SK-N-DZ (cell line): ENCODE measurements around the gene AKAP8L.
A peak's percentile ranks its signal among the peaks of the same experiment; 100 is the strongest.
"Not testable (repeated sequence)": the region's sequence is repeated elsewhere in the genome, so short reads cannot be mapped to it uniquely, and the experiment has no call there.

Experiments used
- DNase-seq: peaks from one replicate; pipeline ENCODE4 v3.0.0-alpha.2; 2015; ENCODE audit warnings: low spot score

AKAP8L gene

DNA sequence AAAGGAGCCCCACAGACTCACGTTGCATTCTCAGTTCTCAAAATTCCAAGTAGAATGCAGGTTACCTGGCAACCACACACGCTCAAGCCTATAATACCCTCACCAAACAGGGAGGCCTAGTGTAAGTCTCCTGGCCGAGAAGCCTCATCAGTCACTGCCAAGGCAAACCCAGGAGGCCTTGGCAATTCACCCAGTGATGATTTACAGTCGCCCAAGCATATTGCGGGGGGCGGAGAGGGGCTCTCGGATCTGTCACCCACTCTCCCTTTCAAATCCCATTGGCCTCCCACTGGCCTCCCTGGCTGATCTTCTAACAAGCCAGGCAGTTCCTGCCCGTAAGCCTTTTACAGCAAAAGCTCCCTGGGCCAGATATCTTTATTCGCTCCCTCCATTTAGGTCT is 1.1 kb downstream of the AKAP8L start:
- no peak for DNase-seq

DNA sequence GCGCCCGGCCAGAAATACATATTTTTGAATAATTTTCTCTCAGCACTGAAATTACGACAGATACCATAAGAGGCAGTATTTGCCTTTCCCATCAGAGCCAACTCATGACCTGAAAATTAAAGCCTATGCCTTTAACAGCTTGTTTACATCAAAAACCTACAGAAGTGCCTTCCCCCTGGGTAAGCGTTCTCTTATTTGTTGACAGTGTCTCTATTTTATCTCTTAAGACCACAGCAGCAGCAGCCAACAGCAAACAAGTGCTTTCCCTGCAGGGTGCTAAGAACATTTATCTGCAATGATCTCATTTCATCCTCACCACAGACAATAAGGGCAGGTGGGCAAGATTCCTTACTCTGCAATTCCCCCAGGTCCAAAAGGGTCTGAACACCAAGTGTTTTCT is 6.0 kb downstream of the AKAP8L start:
- DNase-seq, result no peak

DNA sequence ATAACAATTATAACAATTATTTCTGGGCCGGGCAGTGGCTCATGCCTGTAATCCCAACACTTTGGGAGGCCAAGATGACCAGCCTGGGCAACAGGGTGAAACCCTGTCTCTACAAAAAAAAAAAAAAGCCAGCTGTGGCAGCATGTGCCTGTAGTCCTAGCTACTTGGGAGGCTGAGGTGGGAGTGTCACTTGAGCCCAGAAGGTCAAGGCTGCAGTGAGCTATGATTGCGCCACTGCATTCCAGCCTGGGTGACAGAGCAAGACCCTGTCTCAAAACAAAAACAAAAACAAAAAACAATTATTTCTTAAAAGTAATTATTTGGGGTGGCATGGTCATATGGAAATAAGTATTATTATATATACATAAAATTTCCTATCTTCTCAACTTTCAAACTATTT is 7.4 kb downstream of the AKAP8L start:
- not testable (repeated sequence) for DNase-seq

DNA sequence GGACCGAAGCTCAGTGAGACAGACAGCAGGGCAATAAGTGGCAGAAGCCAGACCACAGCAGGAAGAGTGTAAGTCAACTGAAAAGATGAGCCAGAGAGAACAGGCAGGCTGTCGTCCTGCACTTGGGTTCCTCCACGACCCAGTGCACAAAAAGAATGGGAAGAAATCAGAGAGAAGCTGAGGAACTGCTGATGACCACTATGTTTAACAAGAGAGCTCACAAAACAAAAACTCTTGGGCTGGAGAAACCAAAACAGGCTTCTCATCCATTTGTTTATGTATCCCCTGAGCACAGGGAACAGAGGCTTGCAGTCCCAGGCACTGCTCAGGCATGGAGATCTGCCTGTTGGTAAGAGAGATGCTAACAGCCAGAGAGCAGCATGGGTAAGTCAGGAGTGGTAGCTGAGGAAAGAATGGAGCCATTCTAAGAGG is 14.0 kb downstream of the AKAP8L start:
- DNase-seq, result no peak

DNA sequence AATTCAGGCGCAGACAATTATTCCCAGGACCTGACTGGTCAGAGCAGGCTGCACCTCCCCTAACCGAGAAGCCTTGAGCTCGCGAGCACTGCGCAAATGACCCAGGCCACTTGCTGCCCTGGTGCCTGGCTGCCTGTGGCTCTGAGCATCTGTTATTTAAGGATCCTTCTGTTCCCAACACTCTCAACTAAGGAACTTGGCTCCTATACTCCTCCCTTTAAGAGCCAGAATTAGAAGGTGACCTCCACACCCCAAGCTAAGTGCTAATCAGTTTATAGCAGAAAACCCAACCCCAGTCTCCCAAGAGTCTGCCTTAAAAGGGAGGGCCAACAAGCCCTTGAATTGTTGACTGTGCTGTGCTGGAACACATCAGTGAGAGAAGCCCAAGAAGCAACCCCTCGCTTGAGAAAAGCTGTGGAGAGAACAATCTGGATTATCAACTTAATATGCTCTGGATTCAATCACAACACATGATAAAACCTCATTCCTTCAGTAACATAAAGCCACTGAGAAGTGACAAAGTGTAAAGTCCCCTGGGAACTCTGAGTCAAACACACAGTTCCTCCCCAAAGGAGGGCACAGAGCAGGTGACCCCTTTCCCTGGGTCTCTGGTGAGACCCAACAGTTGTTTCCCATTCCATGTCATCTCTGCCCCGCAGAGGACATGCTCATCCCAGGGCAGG is 14.6 kb downstream of the AKAP8L start:
- no peak for DNase-seq

DNA sequence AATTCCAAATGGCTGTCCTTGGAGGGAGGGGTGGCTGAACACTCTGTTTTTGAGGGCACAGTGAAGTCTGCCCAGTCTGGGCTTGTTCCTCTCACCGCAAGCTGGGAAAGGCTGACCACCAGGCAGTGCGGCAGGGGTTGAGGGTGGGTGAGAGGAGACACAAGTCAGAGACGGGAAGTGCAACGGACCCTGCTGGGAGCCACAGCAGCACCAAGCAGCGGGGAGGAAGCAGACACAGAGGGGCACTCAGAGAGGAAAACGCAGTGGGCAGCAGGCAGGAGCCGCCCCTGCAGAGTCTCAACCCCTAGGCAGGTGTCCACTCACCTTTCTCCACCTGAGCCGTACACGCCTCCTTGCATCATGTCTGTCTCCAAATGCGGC is 15.6 kb downstream of the AKAP8L start:
- no peak for DNase-seq

DNA sequence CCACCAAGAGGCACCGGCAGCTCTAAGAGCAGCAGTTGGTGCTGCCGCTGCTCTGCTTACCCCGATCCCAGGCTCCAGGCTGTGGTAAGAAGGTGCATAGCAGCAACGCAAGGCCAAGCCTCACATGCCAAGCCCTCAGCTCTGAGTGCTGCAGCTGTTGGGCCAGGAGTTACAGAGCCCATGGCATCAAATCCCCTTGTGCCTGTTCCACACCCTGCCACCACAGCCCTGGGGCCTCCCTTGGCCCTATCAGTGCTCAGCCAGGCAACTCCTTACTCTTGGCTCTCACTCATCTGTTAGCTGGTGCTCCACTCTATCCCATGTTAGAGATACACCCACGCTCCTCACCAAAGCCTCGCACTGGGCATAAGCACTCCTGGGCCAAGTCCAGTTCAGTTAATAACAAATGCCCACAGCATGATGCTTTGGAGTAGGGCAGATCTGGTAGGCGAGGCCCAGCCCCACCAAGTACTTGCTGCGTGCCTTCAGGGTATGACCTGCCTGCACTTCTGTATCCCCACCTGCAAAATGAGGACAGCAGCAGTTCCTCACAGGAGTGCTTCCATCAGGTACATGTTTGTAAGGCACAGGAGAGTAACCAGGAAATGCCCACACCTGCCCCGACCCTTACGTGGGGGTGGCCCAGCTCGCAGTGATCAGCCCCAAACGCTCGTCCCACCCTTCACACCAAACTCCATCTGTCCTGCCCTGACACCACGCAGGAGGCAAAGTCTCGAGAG is 16.2 kb downstream of the AKAP8L start:
- DNase-seq, result no peak

DNA sequence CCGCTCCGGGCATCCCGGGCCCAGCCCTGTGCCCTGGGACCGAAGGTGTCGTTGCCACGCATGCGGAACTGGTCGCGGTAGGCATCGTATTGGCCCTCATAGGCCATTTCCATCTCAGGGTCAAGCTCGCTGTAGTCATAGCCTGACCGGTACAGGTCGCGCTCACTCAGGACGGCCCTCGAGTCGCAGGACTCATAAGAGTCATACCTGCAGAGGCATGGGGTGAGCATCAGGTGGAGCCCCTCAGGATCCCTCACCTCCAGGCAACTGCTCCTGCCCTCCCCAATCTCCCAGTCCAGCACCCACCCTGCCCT is 17.4 kb downstream of the AKAP8L start:
- no peak for DNase-seq

DNA sequence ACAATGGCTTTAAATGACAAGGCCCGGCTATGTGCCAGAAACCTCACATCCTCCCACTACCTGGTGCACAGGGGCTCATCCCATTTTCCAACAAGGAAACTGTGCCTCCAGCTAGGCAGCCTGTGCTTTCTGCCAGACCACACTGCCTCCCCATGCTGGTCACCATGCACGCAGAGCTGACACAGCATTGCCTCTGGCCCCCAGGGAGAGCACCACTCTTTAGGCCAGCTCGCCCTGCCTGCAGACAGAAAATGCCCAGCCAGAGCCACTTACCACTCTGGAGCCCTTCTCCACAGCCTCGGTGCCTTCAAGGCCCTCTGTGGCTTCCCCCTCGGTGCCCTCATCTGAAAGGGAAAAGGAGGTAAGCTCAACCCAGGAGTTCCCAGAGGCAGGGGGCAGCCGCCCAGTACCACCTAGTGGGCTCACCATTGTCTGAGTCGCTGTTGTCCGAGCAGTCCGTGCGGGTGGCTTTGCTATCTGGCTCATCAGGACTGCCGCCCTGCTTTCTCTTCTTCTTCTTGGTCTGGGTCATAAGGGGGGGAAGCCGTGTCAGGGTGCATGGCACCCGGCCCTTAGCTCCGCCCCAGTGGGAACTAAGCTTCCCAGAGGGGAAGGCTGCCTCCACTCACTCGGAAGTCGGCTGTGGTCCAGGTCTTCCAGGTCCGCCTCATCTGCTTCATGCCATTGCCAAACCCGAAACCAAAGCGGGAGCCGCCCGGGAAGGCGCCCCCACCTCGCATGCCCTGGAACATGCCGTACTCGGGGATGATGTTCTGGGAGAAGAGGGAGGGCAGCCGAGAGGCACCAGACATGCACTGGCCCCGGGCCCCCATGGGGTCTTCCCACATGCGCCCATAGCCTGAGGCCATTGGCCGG is 18.0 kb downstream of the AKAP8L start:
- DNase-seq, result no peak

DNA sequence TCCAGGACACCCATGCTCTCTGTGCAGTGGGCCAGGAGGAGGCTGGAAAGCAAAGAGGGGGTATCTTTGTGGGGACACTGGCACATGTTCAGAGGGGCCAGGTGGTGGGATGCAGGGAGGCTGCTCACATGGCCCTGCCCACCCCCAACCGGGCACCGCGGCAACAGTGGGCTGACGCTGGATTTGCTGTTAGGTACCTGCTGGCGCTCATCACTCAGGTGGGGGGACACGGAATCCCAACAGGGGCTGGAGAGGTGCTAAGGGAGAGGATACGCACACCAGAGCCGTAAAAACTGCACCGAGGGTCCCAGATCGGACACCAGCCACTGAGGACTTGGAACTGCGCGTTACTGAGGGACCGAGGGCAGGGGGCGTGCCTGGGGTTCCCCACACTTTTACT is 19.2 kb downstream of the AKAP8L start:
- DNase-seq, result no peak

DNA sequence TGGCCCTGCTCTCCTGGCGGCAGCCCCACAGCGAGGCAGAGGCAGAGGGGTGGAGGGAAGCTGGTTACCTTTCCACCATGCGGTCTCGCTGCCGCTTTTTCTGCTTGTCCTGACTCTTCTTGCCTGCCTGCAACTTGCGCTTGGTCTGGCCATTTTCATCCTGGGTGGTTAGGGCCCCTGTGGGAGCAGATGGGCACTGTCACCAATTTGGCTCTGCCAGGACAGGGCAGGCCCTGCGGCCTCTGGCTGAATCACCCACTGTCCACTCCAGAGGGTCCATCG is 19.6 kb downstream of the AKAP8L start:
- DNase-seq, result no peak

DNA sequence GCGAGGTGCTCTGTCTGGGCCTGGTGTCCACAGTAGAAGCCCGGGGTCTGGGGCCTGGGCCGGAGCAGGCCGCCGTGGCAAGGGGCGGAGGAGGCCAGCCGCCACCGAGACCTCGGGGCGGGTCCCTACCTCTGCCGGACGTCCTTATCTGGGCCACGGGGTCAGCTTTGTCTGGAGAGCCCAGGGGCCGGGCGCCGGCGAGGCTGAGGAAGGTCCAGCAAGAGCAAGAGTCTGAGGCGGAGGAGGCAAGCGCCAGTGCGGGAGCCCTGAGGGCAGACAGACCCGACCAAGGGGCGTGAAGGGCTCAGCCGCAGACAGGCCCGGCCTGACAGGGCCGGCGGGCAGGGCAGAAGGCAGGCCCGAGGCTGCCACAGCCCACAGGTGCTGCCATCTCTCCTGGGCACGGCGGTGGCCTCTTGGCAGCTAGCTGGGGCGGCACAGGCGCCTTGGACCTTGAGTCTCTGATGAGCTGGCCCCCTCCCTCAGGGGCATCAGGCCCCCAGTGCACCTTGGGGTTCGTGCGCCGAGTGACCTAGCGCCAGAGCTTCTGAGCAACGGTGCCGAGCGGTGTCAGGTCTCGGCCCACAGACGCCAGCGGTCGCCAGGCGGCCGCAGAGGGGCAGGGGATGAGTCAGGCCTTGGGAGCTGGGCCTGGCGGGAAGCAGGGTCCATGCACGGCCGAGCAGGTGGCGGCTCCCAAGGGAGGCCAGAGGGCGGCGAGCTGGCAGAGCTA is 20.1 kb downstream of the AKAP8L start:
- DNase-seq, result no peak

DNA sequence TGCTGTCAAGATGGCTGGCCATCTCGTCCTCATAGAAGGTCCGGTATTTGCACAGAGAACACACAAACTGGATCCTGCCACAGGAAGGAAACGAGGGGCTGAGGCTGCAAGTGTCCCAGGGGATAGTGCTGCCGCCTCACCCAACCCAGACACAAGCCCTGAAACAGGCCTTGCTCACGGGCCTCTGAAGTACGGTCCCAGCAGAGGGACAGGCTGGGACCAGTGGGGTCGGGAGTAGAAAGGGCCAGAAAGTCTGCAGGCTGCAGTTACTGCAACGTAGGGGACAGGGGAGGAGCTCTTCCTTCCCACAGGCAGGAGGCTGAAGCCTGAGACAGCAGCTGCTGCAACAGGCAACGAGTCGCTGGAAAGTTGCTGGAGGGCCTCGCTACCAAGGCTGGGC is 21.0 kb downstream of the AKAP8L start:
- no peak for DNase-seq

DNA sequence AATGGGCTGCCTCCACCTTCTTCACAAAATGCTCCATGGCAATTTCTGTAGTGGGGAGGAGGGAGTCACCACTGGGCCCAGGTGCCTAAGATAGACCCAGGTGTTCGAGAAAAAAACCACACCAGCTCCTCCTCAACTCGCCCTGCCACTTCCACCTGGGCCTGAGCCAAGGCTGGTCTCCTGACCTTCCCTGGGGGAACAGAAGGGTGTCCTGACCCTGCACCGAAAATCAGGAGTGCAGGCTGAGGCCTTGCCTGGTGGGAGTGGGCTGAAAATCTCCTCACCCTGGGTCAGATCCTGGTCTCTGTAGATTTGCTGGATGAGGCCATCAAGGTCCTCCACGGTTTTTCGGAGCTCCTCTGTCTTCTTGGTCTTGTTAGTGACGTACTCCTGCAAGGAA is 21.6 kb downstream of the AKAP8L start:
- DNase-seq, result no peak

DNA sequence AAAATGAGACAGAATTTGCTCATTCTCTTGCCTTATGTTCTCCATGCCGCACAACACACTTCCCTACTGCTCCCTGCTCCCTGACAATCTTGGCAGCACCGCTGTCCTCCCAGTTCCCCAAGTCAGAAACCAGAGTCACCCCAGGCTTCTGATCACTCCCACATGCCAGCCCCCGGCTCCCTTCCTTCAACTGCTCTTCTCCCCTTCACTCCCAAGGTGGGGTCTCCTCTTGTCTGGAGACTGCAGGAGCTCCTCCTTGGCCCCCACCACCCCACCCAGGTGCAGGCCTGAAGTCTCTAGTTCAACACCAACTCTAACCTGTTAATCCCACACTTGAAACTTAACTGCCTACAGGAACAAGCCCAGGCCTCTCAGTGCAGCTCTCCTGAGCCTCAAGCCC is 22.4 kb downstream of the AKAP8L start:
- DNase-seq, result no peak

DNA sequence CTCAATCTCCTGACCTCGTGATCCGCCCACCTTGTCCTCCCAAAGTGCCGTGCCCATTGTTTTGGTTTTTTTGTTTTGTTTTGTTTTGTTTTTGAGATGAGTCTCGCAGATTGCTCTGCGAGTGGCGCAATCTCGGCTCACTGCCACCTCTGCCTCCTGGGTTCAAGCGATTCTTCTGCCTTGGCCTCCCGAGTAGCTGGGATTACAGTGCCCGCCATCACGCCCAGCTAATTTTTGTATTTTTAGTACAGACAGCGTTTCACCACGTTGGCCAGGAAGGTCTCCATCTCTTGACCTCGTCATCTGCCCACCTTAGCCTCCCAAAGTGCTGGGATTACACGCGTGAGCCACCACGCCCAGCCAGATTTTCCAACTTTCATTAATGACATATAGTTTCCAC is 23.5 kb downstream of the AKAP8L start:
- DNase-seq, result not testable (repeated sequence)

DNA sequence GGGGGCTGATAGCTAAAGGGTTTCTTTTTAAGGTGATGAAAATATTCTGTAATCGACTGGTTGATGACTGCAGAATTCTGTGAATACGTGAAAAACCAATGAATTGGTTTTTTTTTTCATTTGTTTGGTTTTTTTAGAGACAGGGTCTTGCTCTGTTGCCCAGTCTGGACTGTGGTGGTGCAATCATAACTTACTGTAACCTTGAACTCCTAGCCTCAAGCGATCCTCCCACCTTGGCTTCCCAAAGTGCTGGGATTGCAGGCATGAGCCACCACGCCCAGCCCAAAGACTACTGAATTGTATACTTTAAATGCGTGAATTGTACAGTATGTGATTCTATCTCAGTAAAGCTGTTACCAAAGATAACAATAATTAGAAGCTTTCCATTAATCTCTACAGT is 24.4 kb downstream of the AKAP8L start:
- DNase-seq, result no peak

DNA sequence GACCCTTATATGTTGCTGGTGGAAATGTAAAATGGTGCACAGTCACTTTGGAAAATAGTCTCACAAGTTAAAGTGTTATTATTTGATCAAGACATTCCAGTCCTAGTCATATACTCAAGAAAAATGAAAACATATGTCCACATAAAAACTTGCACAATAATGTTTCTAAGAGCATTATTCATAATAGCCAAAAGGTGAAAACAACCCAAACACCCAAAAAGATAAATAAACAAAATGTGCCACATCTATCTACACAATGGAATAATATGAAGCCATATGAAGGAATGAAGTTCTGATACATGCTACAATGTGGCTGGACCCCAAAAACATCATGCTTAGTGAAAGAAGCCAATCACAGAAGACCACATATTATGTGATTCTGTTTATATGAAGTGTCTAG is 24.8 kb downstream of the AKAP8L start:
- no peak for DNase-seq

DNA sequence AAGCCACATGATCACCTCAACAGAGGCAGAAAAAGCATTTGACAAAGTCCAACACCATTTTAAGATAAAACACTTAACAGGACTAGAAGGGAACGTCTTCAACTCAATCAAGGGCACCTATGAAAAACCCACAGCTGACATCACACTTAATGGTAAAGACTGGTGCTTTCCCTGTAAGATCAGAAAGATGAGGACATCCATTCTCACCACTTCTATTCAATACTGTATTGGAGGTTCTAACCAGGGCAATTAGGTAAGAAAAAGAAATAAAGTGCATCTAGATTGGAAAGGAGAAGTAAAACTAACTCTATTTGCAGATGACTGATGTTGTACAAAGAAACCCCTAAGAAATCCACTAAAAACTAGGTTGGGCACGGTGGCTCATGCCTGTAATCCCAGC is 28.0 kb downstream of the AKAP8L start:
- DNase-seq, result no peak

DNA sequence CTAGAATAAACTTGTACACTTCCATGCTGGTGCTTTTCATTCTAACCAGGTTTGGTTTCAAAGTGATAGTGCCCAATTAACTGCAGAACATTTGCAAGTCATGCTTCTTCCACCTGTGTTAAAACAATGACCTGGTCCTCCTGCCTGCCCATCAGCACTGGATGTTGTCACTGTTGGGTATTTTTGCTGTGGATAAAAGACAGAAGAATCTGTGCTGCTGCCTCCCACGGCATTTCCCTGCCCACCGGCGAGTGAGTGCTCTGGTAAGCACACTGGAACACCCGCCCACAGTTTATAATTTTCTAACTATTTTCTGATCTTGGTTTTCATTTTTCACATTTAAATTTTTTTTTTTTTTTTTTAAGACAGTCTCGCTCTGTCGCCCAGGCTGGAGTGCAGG is 36.9 kb downstream of the AKAP8L start:
- DNase-seq, result no peak

DNA sequence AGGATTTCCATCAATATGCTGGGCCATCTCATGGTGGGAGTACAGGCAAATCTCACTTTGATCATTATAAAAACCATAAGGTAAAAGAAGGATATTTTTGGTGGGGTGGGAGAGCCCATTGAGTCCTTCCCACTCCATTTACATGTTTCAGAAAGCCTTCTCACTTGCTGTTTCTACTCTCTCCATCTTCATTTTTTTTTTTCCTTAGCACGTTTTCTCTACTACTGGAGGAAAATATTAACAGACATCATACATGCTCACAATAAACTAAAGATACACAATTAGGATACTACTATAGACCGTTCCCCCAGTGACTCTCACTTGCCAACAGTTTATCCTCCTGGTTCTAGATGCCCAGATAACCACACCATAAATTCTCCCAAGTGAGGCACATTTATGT is 37.4 kb downstream of the AKAP8L start:
- DNase-seq, result no peak

DNA sequence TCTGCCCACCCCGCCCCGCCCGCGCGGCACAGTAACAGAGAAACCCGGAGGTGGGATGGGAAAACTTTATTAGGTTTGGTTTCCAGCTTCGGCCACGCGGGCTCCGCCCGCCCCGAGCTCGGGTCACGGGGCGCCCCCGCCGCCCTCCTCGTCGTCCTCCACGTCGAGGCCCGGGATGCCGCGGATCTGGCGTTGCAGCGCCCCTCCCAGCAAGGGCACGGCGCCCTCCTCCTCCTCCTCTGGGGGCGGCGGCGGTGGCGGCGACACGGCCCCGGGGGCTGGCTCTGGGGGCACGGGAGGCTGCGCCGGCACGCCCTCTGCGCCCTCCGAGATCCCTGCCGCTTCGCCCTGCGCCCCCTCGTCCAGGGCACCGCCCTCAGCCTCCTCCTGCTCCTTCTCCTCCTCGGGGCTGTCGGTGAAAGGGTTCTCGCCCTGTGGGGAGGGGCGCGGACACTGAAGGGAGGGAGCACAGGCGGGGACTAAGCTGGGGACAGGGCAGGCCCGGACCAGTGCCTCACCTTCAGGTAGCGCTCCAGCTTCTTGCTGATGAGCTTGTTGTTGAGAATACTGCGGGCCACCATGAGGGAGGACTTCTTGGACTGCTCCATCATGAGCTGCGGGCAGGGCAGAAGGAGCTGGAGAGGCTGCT is 38.7 kb downstream of the AKAP8L start:
- DNase-seq, result peak; percentile 70
